ENCODE data around the gene CSNK2A1. TPM values are rescaled to one million over a fixed set of nuclear protein-coding genes. Genes with fewer than 3 reads are reported as not detected.

CSNK2A1 gene
- total RNA-seq, 2 donors from 2014 or later, result 84.5 to 125 TPM

- Histone ChIP-seq H3K4me3 (no peak overlapping the region), H3K9me3 (no peaks in the 10 kb centered on the region), H3K27me3 (no peaks in the 10 kb centered on the region), H3K27ac (no peak overlapping the region), H3K4me1 (peaks cover 0 to 26% of the 10 kb centered on the region in 2 donors), H3K36me3 (peaks cover 52% of the 10 kb centered on the region)
- no peak for DNase-seq (ENCODE audit: low spot score)
- TF ChIP-seq, protein P1, sequence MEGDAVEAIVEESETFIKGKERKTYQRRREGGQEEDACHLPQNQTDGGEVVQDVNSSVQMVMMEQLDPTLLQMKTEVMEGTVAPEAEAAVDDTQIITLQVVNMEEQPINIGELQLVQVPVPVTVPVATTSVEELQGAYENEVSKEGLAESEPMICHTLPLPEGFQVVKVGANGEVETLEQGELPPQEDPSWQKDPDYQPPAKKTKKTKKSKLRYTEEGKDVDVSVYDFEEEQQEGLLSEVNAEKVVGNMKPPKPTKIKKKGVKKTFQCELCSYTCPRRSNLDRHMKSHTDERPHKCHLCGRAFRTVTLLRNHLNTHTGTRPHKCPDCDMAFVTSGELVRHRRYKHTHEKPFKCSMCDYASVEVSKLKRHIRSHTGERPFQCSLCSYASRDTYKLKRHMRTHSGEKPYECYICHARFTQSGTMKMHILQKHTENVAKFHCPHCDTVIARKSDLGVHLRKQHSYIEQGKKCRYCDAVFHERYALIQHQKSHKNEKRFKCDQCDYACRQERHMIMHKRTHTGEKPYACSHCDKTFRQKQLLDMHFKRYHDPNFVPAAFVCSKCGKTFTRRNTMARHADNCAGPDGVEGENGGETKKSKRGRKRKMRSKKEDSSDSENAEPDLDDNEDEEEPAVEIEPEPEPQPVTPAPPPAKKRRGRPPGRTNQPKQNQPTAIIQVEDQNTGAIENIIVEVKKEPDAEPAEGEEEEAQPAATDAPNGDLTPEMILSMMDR (IDR thresholded peaks at IDR 0.05), result no peak
These were observed 116.2 kb downstream of the CSNK2A1 start for GRCh38 chr20:427401-427800.

GRCh38 chr20:426566-426965 is 117.0 kb downstream of the CSNK2A1 start:
- Histone ChIP-seq H3K27me3 (no peaks in the 10 kb centered on the region), H3K9me3 (no peaks in the 10 kb centered on the region), H3K36me3 (peaks cover 58% of the 10 kb centered on the region), H3K27ac (no peak overlapping the region), H3K4me3 (no peak overlapping the region), H3K4me1 (peaks cover 0 to 19% of the 10 kb centered on the region in 2 donors)
- TF ChIP-seq, protein P1 (IDR thresholded peaks at IDR 0.05), result no peak
- no peak for DNase-seq (ENCODE audit: low spot score)

Other genes with a start within 250 kb of the CSNK2A1 start
- 10 to 100 TPM; 10.2 to 14.4 TPM for gene ZCCHC3, start 246.2 kb downstream of the CSNK2A1 start, total RNA-seq
- gene SOX12, start 218.2 kb downstream of the CSNK2A1 start, total RNA-seq, result 1 to 10 TPM; 5.3 TPM
- gene NRSN2, start 196.7 kb downstream of the CSNK2A1 start, total RNA-seq, result 10 to 100 TPM; 30.6 to 30.7 TPM
- 1 to 10 TPM in 1 of 2 donors, under 1 TPM in 1; 0.33 to 4.2 TPM for gene TRIB3, start 163.0 kb downstream of the CSNK2A1 start, total RNA-seq
- 10 to 100 TPM; 43.6 to 48.8 TPM for gene RBCK1, start 135.5 kb downstream of the CSNK2A1 start, total RNA-seq
- 10 to 100 TPM; 24.3 to 27.0 TPM for gene TBC1D20, start 81.3 kb downstream of the CSNK2A1 start, total RNA-seq
- gene TCF15, start 66.5 kb upstream of the CSNK2A1 start, total RNA-seq, result 1 to 10 TPM; 4.9 to 8.0 TPM
- gene SRXN1, start 109.4 kb upstream of the CSNK2A1 start, total RNA-seq, result 10 to 100 TPM; 41.8 to 65.4 TPM
- not detected for gene SCRT2, start 132.0 kb upstream of the CSNK2A1 start, total RNA-seq
- 1 to 10 TPM; 1.3 to 2.6 TPM for gene SLC52A3, start 224.7 kb upstream of the CSNK2A1 start, total RNA-seq

All from right atrium auricular region (tissue), 2 donors.